Calu3 (cell line): ENCODE measurements around the gene SMOC2. TPM values are rescaled to one million over a fixed set of nuclear protein-coding genes. Genes with fewer than 3 reads are reported as not detected.

Experiments
- BruUV-seq: library from RNA; stranded (reverse); fragments of 400-500 nt; replicated peaks from 2 replicates; lab custom pipeline; 2021; lab: Mats Ljungman, UMichigan
- CTCF ChIA-PET: fragments of 300-600 bp; sonication (Branson Sonifier 250); formaldehyde crosslinking; loops from one replicate; lab custom pipeline; 2022; ENCODE audit warnings: antibody characterized with exemption; lab: Charles Lee
- DNase-seq: peaks from one replicate; pipeline ENCODE4 v3.0.0; 2022
- H3K27ac Mint-ChIP-seq: one replicate; pipeline ENCODE4 v1.8.0; 2022; ENCODE audit warnings: mixed read lengths; ENCODE audit not compliant: unreplicated experiment
- H3K27me3 Mint-ChIP-seq: one replicate; pipeline ENCODE4 v1.8.0; 2022; ENCODE audit warnings: mixed read lengths; ENCODE audit not compliant: unreplicated experiment
- H3K36me3 Mint-ChIP-seq: one replicate; pipeline ENCODE4 v1.8.0; 2022; ENCODE audit warnings: mild to moderate bottlenecking, moderate library complexity, mixed read lengths; ENCODE audit not compliant: insufficient read depth, unreplicated experiment
- H3K4me1 Mint-ChIP-seq: one replicate; pipeline ENCODE4 v1.8.0; 2022; ENCODE audit warnings: mild to moderate bottlenecking, low read depth, mixed read lengths; ENCODE audit not compliant: unreplicated experiment
- H3K4me3 Mint-ChIP-seq: one replicate; pipeline ENCODE4 v1.8.0; 2022; ENCODE audit warnings: mild to moderate bottlenecking, low read depth, moderate library complexity, mixed read lengths; ENCODE audit not compliant: unreplicated experiment
- H3K9me3 Mint-ChIP-seq: one replicate; pipeline ENCODE4 v1.8.0; 2022; ENCODE audit warnings: low read depth, mixed read lengths; ENCODE audit not compliant: unreplicated experiment
- intact Hi-C: fragments of 100-400 bp; cut with micrococcal nuclease; formaldehyde crosslinking; loops from one replicate; pipeline ENCODE4 v1.10.0; 2022; ENCODE audit not compliant: unreplicated experiment
- total RNA-seq: library from RNA; stranded (reverse); gene quantifications from 2 replicates; pipeline ENCODE4 v1.2.3, GENCODE V29; 2022
- TF ChIP-seq, protein P1 (sequence below): fragments of 200-600 bp; IDR thresholded peaks from one replicate; pipeline ENCODE4 v1.8.0; 2022; ENCODE audit warnings: antibody characterized with exemption; ENCODE audit not compliant: unreplicated experiment

SMOC2 gene
- total RNA-seq, 1 experiment from 2014 or later = 1.1 TPM

DNA sequence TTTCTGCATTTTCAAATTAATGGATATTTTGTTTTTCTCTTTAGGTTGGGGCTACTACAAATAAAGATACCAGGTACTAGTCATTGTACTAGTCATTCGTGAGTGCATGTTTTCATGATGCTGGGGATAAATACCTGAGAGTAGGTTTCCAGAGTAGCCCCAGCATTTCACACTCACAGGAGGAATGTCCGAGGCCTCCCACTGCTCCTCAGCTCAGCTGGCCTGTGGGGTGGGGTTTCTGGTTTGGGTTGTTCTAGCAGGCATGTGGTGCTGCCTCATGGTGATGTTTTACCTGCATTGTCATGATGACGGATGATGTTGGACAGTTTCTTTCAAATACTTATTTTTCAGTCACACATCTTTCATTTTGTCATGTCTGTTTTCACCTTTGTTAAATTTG is 144.5 kb downstream of the SMOC2 start:
- Mint-ChIP-seq H3K36me3 (no peaks in the 10 kb centered on the region), H3K4me3 (no peak overlapping the region), H3K9me3 (no peaks in the 10 kb centered on the region), H3K4me1 (no peaks in the 10 kb centered on the region), H3K27ac (no peak overlapping the region), H3K27me3 (no peaks in the 10 kb centered on the region)
- CTCF ChIA-PET = no interaction called here
- TF ChIP-seq, protein P1, sequence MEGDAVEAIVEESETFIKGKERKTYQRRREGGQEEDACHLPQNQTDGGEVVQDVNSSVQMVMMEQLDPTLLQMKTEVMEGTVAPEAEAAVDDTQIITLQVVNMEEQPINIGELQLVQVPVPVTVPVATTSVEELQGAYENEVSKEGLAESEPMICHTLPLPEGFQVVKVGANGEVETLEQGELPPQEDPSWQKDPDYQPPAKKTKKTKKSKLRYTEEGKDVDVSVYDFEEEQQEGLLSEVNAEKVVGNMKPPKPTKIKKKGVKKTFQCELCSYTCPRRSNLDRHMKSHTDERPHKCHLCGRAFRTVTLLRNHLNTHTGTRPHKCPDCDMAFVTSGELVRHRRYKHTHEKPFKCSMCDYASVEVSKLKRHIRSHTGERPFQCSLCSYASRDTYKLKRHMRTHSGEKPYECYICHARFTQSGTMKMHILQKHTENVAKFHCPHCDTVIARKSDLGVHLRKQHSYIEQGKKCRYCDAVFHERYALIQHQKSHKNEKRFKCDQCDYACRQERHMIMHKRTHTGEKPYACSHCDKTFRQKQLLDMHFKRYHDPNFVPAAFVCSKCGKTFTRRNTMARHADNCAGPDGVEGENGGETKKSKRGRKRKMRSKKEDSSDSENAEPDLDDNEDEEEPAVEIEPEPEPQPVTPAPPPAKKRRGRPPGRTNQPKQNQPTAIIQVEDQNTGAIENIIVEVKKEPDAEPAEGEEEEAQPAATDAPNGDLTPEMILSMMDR = no peak
- intact Hi-C loops = no loop called here
- BruUV-seq = no TSS peak
- no peak for DNase-seq

DNA sequence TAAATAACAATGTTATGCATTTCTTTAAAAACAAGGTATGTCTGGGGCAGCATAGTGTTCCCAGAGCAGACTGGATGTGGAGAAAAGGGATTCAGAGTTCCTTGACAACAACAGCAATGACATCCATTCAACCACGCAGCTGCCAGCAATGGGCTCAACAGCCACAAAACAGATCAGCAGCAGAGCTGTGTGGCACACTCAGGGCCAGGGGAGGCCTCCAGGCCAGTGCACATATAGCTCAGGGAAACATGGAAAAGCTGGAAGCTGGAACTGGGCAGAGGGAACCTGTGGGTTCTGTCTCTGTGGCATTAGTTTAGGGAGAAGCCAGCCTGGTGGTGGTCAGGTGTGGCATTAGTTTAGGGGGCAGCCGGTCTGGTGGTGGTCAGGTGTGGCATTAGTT is 148.3 kb downstream of the SMOC2 start:
- intact Hi-C loops = no loop called here
- H3K27ac Mint-ChIP-seq = no peak overlapping the region
- CTCF ChIA-PET = no interaction called here
- H3K4me1 Mint-ChIP-seq = no peaks in the 10 kb centered on the region
- BruUV-seq = no TSS peak
- DNase-seq = no peak
- H3K4me3 Mint-ChIP-seq = no peak overlapping the region
- TF ChIP-seq, protein P1 = no peak
- H3K27me3 Mint-ChIP-seq = no peaks in the 10 kb centered on the region
- H3K36me3 Mint-ChIP-seq = no peaks in the 10 kb centered on the region
- H3K9me3 Mint-ChIP-seq = no peaks in the 10 kb centered on the region

GRCh38 chr6:168590406-168590805 is 149.4 kb downstream of the SMOC2 start:
- CTCF ChIA-PET = no interaction called here
- H3K9me3 Mint-ChIP-seq = no peaks in the 10 kb centered on the region
- TF ChIP-seq, protein P1 = no peak
- no TSS peak for BruUV-seq
- no peak for DNase-seq
- no peaks in the 10 kb centered on the region for H3K27me3 Mint-ChIP-seq
- intact Hi-C loops = no loop called here
- H3K27ac Mint-ChIP-seq = no peak overlapping the region
- H3K4me3 Mint-ChIP-seq = no peak overlapping the region
- H3K36me3 Mint-ChIP-seq = no peaks in the 10 kb centered on the region
- no peaks in the 10 kb centered on the region for H3K4me1 Mint-ChIP-seq

DNA sequence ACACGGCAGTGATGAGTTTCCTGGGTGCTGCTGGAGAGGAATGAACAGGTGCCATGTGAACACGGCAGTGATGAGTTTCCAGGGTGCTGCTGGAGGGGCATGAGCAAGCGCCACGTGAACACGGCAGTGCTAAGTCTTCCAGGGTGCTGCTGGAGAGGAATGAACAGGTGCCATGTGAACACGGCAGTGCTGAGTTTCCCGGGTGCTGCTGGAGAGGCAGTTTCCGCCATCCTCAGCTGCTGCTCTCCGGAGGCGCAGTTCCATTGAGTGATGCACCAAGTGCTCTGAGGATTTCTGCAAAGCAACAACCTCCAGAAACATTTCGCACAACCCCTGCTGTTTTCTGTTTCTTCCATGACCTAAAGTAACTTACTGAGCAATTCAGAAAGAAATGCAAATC is 155.4 kb downstream of the SMOC2 start:
- no peaks in the 10 kb centered on the region for H3K27me3 Mint-ChIP-seq
- TF ChIP-seq, protein P1 = no peak
- no peak for DNase-seq
- no peaks in the 10 kb centered on the region for H3K36me3 Mint-ChIP-seq
- H3K27ac Mint-ChIP-seq = no peak overlapping the region
- BruUV-seq = no TSS peak
- CTCF ChIA-PET = interaction anchor here (1.6 kb wide), 1 partner anchor 10 kb away, joined by 4 read pairs; no protein-coding TSS in a partner anchor
- H3K4me1 Mint-ChIP-seq = no peaks in the 10 kb centered on the region
- no peak overlapping the region for H3K4me3 Mint-ChIP-seq
- H3K9me3 Mint-ChIP-seq = no peaks in the 10 kb centered on the region
- intact Hi-C loops = no loop called here
